Frontal cortex (tissue), 4 donors: ENCODE results near the gene DEFB128. TPM values are rescaled to one million over a fixed set of nuclear protein-coding genes. Genes with fewer than 3 reads are reported as not detected.

Source experiments
- DNase-seq, 2 donors: peaks; one replicate each; pipeline ENCODE4 v3.0.0; 2012; ENCODE audit warnings: low spot score in 2 of 2
- FAIRE-seq: peaks from 2 replicates; lab custom pipeline; 2012; peaks lifted over from hg19 to GRCh38; lab: Jason Lieb, UNC
- total RNA-seq: library from RNA; depleted of rRNA; stranded (reverse); fragments of >200 nt; gene quantifications from one replicate; pipeline ENCODE4 v1.2.3, GENCODE V29; 2014
- donor health status: control.
- donor health status: control.
- donor health status: control.

DEFB128 gene
- total RNA-seq, 1 donor from 2014 or later = not detected

GRCh38 chr20:164618-165017 is 24.9 kb downstream of the DEFB128 start:
- DNase-seq (no peak), FAIRE-seq (no peak)

GRCh38 chr20:157154-157553 is 32.4 kb downstream of the DEFB128 start, which contains the start of gene DEFB127:
Gene DEFB127, plus strand, starts transcription at chr20:157454. Its CDS starts 91 bp downstream, at chr20:157545.
- FAIRE-seq (no peak), DNase-seq (no peak)

DNA sequence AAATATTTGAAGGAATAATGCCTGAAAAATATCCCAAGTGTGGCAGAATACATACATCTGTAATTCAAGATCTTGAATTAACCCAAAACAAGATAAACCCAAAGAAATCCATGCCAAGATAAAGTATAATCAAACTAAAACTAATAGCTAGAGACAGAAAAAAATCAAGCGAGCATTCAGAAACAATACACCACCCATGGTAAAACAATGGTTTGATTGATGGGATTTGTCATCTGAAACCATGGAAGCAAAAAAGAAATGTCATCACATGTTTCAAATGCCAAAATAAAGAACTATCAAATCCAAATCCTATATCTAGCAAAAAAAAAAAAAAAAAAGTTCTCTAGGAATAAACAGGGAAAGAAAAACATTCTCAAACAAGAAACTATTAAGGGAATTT is 37.4 kb downstream of the DEFB128 start:
- FAIRE-seq = no peak
- DNase-seq = no peak

- FAIRE-seq = no peak
- no peak for DNase-seq
Measured at GRCh38 chr20:145877-146276, 43.6 kb downstream of the DEFB128 start.

- no peak for FAIRE-seq
- no peak for DNase-seq
Measured at GRCh38 chr20:142290-142689, 47.2 kb downstream of the DEFB128 start, which contains the start of gene DEFB126. Gene DEFB126, plus strand, starts transcription at chr20:142590. Its CDS starts 39 bp downstream, at chr20:142629.

Other genes with a start within 250 kb of the DEFB128 start
- gene DEFB125, start 102.0 kb downstream of the DEFB128 start, total RNA-seq = not detected
- gene DEFB126, start 47.1 kb downstream of the DEFB128 start, total RNA-seq = not detected
- gene DEFB127, start 32.3 kb downstream of the DEFB128 start, total RNA-seq = not detected
- not detected for gene DEFB129, start 37.5 kb upstream of the DEFB128 start, total RNA-seq
- not detected for gene DEFB132, start 68.0 kb upstream of the DEFB128 start, total RNA-seq
- 7.3 TPM for gene C20orf96, start 101.0 kb upstream of the DEFB128 start, total RNA-seq
- gene ZCCHC3, start 107.9 kb upstream of the DEFB128 start, total RNA-seq = 26.9 TPM
- gene SOX12, start 135.8 kb upstream of the DEFB128 start, total RNA-seq = 7.7 TPM
- gene NRSN2, start 157.4 kb upstream of the DEFB128 start, total RNA-seq = 26.1 TPM
- 12.6 TPM for gene TRIB3, start 191.0 kb upstream of the DEFB128 start, total RNA-seq
- 15.1 TPM for gene RBCK1, start 218.6 kb upstream of the DEFB128 start, total RNA-seq